Stimulated activated CD4-positive, alpha-beta T cell treated with anti-CD3 and anti-CD28 coated beads, Interleukin-4, amount 100 ng/mL, for 1 hour (primary cell): ENCODE data around the gene LPP.

Experiments
- DNase-seq: peaks from one replicate; pipeline ENCODE4 v3.0.0-alpha.2; 2020

Gene LPP

GRCh38 chr3:188198760-188199327, 44.9 kb downstream of the LPP start:
- DNase-seq: no peak

GRCh38 chr3:188199386-188199785, 45.4 kb downstream of the LPP start:
- DNase-seq: no peak

GRCh38 chr3:188200481-188200880, 46.5 kb downstream of the LPP start:
- DNase-seq: no peak

GRCh38 chr3:188202358-188203138, 48.6 kb downstream of the LPP start:
- DNase-seq: no peak

GRCh38 chr3:188204526-188204925, 50.6 kb downstream of the LPP start:
- no peak for DNase-seq

GRCh38 chr3:188205992-188206416, 52.0 kb downstream of the LPP start:
- DNase-seq: no peak

GRCh38 chr3:188206787-188207186, 52.8 kb downstream of the LPP start:
- no peak for DNase-seq

- no peak for DNase-seq
These were observed 54.1 kb downstream of the LPP start for GRCh38 chr3:188207941-188208515.

- DNase-seq: no peak
These were observed 54.6 kb downstream of the LPP start for GRCh38 chr3:188208516-188208981.

GRCh38 chr3:188209034-188209433, 55.1 kb downstream of the LPP start:
- no peak for DNase-seq

- no peak for DNase-seq
These were observed 55.8 kb downstream of the LPP start for GRCh38 chr3:188209740-188210139.

GRCh38 chr3:188211476-188211875, 57.5 kb downstream of the LPP start:
- DNase-seq: no peak

GRCh38 chr3:188212308-188212969, 58.5 kb downstream of the LPP start:
- no peak for DNase-seq

- DNase-seq: no peak
These were observed 60.5 kb downstream of the LPP start for GRCh38 chr3:188214442-188214841.

- DNase-seq: no peak
These were observed 61.2 kb downstream of the LPP start for GRCh38 chr3:188215129-188215528.

GRCh38 chr3:188217011-188217463, 63.1 kb downstream of the LPP start:
- no peak for DNase-seq

GRCh38 chr3:188217726-188218125, 63.8 kb downstream of the LPP start:
- no peak for DNase-seq

GRCh38 chr3:188218603-188219002, 64.6 kb downstream of the LPP start:
- DNase-seq: no peak

GRCh38 chr3:188219147-188219546, 65.2 kb downstream of the LPP start:
- no peak for DNase-seq

GRCh38 chr3:188220097-188220788, 66.3 kb downstream of the LPP start:
- DNase-seq: no peak

- DNase-seq: no peak
These were observed 67.2 kb downstream of the LPP start for GRCh38 chr3:188220988-188221818.

GRCh38 chr3:188223936-188224335, 70.0 kb downstream of the LPP start:
- DNase-seq: no peak
